HEK293T (cell line): ENCODE data around the gene RMDN2.

ENCODE experiments used
- CTCF ChIA-PET: fragments of 350-600 bp; formaldehyde crosslinking; extraction: SDS; loops from one replicate; lab custom pipeline; 2021; ENCODE audit warnings: antibody characterized with exemption, inconsistent platforms; lab: Yijun Ruan, JAX
- POLR2A ChIA-PET: fragments of 350-600 bp; formaldehyde crosslinking; extraction: SDS; loops from one replicate; lab custom pipeline; 2020; ENCODE audit warnings: antibody characterized with exemption, inconsistent platforms; lab: Yijun Ruan, JAX
- DNase-seq: peaks from one replicate; pipeline ENCODE4 v3.0.0; 2012; ENCODE audit warnings: mixed read lengths; ENCODE audit errors: extremely low spot score
- ARNT ChIP-seq: fragments of 450-650 bp; IDR thresholded peaks from 2 replicates; pipeline ENCODE4 v1.6.1; 2017; ENCODE audit warnings: mild to moderate bottlenecking
- BHLHE40 ChIP-seq: fragments of 450-650 bp; IDR thresholded peaks from 2 replicates; pipeline ENCODE4 v1.6.1; 2016; ENCODE audit warnings: mild to moderate bottlenecking, moderate library complexity, borderline replicate concordance
- CTBP1 ChIP-seq: fragments of 450-650 bp; IDR thresholded peaks from 2 replicates; pipeline ENCODE4 v1.6.1; 2016; ENCODE audit warnings: borderline replicate concordance
- ELF4 ChIP-seq: fragments of 450-650 bp; IDR thresholded peaks from 2 replicates; pipeline ENCODE4 v1.6.1; 2017; ENCODE audit warnings: antibody characterized with exemption
- FOXA1 ChIP-seq: fragments of 450-650 bp; IDR thresholded peaks from 2 replicates; pipeline ENCODE4 v1.6.1; 2016; ENCODE audit warnings: mild to moderate bottlenecking
- FOXK2 ChIP-seq: fragments of 450-650 bp; IDR thresholded peaks from 2 replicates; pipeline ENCODE4 v1.6.1; 2016; ENCODE audit warnings: mild to moderate bottlenecking
- FOXM1 ChIP-seq: fragments of 450-650 bp; IDR thresholded peaks from 2 replicates; pipeline ENCODE4 v1.6.1; 2017; ENCODE audit warnings: mild to moderate bottlenecking, borderline replicate concordance
- HDGF ChIP-seq: fragments of 450-650 bp; IDR thresholded peaks from 2 replicates; pipeline ENCODE4 v1.6.1; 2017; ENCODE audit warnings: antibody characterized with exemption, borderline replicate concordance
- L3MBTL2 ChIP-seq: fragments of 450-650 bp; conservative IDR thresholded peaks from 2 replicates; pipeline ENCODE4 v1.6.1; 2016; ENCODE audit warnings: mild to moderate bottlenecking
- LEF1 ChIP-seq: fragments of 450-650 bp; IDR thresholded peaks from 2 replicates; pipeline ENCODE4 v1.6.1; 2017; ENCODE audit warnings: mild to moderate bottlenecking, borderline replicate concordance
- NFRKB ChIP-seq: fragments of 450-650 bp; IDR thresholded peaks from 2 replicates; pipeline ENCODE4 v1.6.1; 2016; ENCODE audit warnings: mild to moderate bottlenecking, moderate library complexity
- SP1 ChIP-seq: fragments of 450-650 bp; IDR thresholded peaks from 2 replicates; pipeline ENCODE4 v1.6.1; 2017
- SUZ12 ChIP-seq: fragments of 450-650 bp; IDR thresholded peaks from 2 replicates; pipeline ENCODE4 v1.6.1; 2016; ENCODE audit warnings: mild to moderate bottlenecking
- TARDBP ChIP-seq: fragments of 450-650 bp; IDR thresholded peaks from 2 replicates; pipeline ENCODE4 v1.6.1; 2016
- ZNF384 ChIP-seq: fragments of 450-650 bp; IDR thresholded peaks from 2 replicates; pipeline ENCODE4 v1.6.1; 2016
- TF ChIP-seq, protein P1 (sequence below): fragments of 450-650 bp; IDR thresholded peaks from 2 replicates; pipeline ENCODE4 v1.6.1; 2016

The RMDN2 gene

DNA sequence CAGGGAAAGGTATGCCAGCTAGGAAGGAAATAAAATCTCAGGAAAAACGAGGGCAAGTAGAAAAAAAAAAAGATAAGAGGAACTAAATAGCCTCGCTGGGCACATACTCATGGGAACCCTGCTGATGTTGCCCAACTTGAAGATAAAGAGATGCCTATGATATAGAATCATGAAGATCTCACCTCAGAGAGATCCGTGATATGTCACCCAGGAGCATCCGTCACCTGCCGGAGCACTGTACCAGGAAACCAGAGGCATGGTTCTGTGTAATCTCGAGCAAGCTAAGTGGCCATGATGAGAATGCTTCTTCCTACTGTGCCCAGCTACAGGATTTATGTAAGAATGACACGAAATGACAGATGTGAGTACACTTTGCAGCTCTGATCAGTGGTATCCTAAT lies 110.9 kb downstream of the RMDN2 start:
- no peak for DNase-seq
- ChIA-PET CTCF (interaction anchor here (0.5 kb wide), 1 partner anchor 239 kb away, joined by 5 read pairs; no protein-coding TSS in a partner anchor), POLR2A (no interaction called here)
- no peak for TF ChIP-seq ARNT
- no peak for TF ChIP-seq FOXA1
- TF ChIP-seq SP1 = no peak
- TF ChIP-seq HDGF = no peak
- TF ChIP-seq FOXK2 = no peak
- TF ChIP-seq ZNF384 = no peak

DNA sequence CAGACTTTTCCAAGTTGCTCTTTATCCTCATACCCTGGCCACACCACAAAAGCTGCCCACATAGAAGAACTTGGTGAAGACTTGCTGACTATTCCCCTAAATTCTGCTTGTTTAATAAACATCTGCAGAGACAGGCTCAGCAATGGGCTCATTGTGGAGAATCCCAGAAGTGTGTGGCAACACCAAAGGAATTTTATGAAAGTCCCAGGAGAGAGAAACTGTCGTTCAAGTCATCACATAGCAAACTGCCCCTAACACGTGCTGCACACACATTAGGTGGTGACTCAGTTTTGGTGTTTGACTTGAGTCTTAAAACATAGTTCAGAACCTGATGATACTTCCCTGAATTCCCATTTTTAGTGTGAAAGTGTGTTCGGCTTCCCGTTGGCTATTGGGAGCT lies 112.2 kb downstream of the RMDN2 start:
- ChIA-PET CTCF (no interaction called here), POLR2A (no interaction called here)
- TF ChIP-seq FOXA1 (no peak), TARDBP (no peak), NFRKB (no peak), HDGF (no peak), FOXM1 (no peak), FOXK2 (no peak), CTBP1 (no peak), ARNT (no peak), L3MBTL2 (no peak), SUZ12 (no peak), SP1 (no peak)
- DNase-seq = no peak

DNA sequence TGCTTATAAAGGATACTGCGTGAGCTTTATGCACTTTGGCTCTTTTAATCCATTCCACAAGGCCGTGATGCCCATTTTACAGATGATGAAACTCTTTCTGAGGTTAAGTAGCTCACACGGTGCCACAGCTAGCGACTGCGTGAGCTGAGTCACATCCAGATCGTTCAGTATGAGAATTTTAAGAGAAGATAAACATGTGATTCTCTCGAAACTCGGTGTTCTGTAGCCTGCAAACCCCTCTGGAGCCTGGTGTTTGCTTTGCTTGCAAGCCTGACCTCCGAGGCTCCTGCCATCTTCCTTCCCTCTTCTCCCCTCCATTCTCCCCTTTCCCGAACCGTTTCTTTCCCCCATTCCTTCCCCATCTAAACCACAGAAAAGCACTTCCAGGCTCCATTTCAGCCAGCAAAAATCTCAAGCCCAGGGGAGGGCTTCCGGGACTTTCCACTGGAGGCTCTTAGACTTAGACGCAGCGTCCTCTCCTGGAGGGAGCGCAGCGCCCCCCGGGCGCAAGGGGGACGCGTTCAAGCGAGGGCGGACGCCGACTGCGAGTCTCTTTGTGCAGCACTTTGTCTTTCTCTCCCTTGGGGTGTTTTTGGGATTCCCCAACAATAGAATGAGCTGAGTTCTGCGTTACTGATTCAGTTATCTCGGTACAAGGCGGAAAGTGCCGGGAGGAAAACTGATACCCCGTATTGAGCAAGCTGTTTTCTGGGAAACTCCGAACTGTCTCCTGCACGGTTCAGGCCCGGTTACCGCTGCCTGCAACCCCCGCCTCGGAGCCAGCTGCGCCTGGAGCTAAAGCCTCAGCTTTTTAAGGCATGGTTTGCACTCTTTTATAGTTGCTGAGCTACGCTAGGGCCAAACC lies 112.9 kb downstream of the RMDN2 start:
- ChIA-PET POLR2A (no interaction called here), CTCF (no interaction called here)

DNA sequence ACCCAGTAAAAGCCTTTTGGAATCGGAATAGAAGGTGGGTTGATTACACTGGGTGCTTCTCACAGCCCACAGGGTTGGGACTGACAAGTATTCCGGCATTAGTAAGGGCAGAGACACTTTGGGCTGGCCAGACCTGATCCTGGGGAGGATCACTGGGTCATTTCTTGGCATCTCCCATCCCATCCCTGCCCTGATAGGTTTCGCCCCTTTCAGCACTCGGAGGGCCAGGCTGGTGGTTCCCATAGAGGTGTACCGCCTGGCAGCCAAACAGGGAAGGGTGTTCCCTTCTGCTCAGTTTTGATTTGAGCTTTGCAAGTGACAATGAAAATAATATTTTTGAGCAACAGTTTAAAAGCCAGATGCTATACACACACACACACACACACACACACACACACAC lies 113.6 kb downstream of the RMDN2 start:
- TF ChIP-seq BHLHE40 (no peak), ELF4 (no peak), NFRKB (no peak), L3MBTL2 (no peak), CTBP1 (no peak), LEF1 (no peak), ZNF384 (no peak), SP1 (no peak), ARNT (no peak), TARDBP (no peak), HDGF (no peak), FOXK2 (no peak), FOXM1 (no peak), FOXA1 (no peak), SUZ12 (no peak)
- TF ChIP-seq, protein P1, sequence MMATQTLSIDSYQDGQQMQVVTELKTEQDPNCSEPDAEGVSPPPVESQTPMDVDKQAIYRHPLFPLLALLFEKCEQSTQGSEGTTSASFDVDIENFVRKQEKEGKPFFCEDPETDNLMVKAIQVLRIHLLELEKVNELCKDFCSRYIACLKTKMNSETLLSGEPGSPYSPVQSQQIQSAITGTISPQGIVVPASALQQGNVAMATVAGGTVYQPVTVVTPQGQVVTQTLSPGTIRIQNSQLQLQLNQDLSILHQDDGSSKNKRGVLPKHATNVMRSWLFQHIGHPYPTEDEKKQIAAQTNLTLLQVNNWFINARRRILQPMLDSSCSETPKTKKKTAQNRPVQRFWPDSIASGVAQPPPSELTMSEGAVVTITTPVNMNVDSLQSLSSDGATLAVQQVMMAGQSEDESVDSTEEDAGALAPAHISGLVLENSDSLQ = no peak
- no peak for DNase-seq
- CTCF ChIA-PET = no interaction called here
- POLR2A ChIA-PET = no interaction called here

More for the DNA sequence above, 112.9 kb downstream of the RMDN2 start:
- TF ChIP-seq TARDBP = no peak
- TF ChIP-seq, protein P1 = no peak
- no peak for TF ChIP-seq SUZ12
- no peak for TF ChIP-seq BHLHE40
- no peak for DNase-seq

DNA sequence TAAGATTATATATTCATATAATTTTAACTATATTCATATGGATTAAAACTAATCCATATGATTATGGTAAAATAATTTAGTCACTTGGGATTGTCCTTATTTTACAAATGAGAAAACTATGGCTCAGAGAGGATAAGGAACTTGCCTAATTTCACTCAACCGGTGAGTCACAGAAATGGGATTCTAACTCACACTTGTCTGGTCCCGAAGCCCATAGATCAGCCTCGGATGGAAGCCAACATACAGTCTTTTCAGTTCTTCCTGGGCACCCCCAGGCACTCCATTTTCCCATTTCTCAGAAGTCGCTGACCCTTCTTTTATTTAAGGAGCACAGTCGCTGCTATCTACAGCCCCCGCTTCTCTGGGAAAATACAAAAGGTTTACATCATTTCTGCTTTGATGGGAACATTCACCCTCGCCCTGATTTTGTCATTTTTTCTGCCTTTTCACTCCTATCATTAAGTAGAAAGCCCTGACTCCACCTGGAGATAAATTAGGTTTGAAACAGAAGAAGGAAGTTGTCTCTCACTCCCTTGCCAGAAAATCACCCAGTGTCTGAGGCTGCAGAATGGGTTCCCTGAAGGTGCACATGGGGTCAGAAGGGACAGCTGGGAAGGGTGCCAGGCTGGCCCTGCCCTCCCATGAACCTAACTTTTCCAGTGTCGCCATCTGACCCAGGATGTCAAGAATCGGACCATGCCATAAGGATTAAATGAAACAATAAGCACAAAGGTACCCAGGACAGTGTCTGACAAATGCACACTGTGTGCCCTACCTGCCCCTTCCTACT lies 114.2 kb downstream of the RMDN2 start:
- ChIA-PET POLR2A (no interaction called here), CTCF (no interaction called here)
- TF ChIP-seq SP1 (no peak), LEF1 (no peak), BHLHE40 (no peak), FOXK2 (no peak), ZNF384 (no peak), ARNT (no peak), L3MBTL2 (no peak), FOXA1 (no peak), SUZ12 (no peak), TARDBP (no peak), NFRKB (no peak), CTBP1 (no peak), FOXM1 (no peak)
- TF ChIP-seq, protein P1 = no peak
- DNase-seq = no peak

DNA sequence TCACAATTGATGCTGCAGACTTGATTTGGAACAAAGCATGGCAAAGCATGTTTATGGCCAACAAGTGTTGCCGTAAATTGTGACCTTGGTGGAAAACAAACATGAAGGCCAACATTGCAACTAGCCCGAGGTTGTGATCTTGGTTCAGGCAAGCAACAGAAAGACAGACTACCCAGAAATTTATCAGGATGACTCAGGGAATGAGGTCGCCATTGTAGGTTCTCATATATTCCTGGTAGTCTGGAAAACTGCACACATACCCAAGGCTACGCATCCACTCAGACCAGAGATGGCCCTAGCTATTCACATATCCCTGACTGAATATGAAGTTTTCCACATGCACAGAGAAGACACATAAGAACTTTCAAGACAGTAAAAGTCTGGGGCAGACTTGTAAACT lies 120.7 kb downstream of the RMDN2 start:
- DNase-seq = no peak
- CTCF ChIA-PET = no interaction called here
- POLR2A ChIA-PET = no interaction called here
- TF ChIP-seq TARDBP = no peak
- no peak for TF ChIP-seq ELF4
- TF ChIP-seq SUZ12 = no peak
- no peak for TF ChIP-seq ZNF384
- TF ChIP-seq LEF1 = no peak
- no peak for TF ChIP-seq HDGF
- no peak for TF ChIP-seq CTBP1
- no peak for TF ChIP-seq L3MBTL2
- TF ChIP-seq ARNT = no peak
- no peak for TF ChIP-seq FOXK2
- TF ChIP-seq FOXA1 = no peak
- no peak for TF ChIP-seq SP1
- no peak for TF ChIP-seq NFRKB
- TF ChIP-seq, protein P1 = no peak
- TF ChIP-seq BHLHE40 = no peak
- no peak for TF ChIP-seq FOXM1
